HCT116 (cell line): ENCODE data around the gene NUMA1. TPM values are rescaled to one million over a fixed set of nuclear protein-coding genes. Genes with fewer than 3 reads are reported as not detected.

ENCODE experiments used
- ATAC-seq: fragments of 200-7000 bp; cut with Tn5 transposase; 2 replicates; pipeline ENCODE4 v1.9.1; 2020; ENCODE audit warnings: mild to moderate bottlenecking, moderate library complexity
- BruUV-seq: library from RNA; stranded (reverse); fragments of 400-500 nt; replicated peaks from 2 replicates; lab custom pipeline; 2021; lab: Mats Ljungman, UMichigan
- CTCF ChIA-PET: fragments of 300-600 bp; sonication (Branson Sonifier 250); formaldehyde crosslinking; loops from one replicate; lab custom pipeline; 2021; ENCODE audit warnings: antibody characterized with exemption; lab: Charles Lee
- POLR2A ChIA-PET: fragments of 300-600, 350-600 bp; sonication (Branson Sonifier 250); formaldehyde crosslinking; loops from one replicate; lab custom pipeline; 2021; ENCODE audit warnings: antibody characterized with exemption; lab: Charles Lee
- RAD21 ChIA-PET, 2 experiments: fragments of 300-600 bp; sonication (Branson Sonifier 250); formaldehyde crosslinking; loops; one replicate each; lab custom pipeline; 2023; ENCODE audit warnings: low total read pairs in 2 of 2; ENCODE audit not compliant: uncharacterized antibody in 2 of 2, unreplicated experiment in 2 of 2, low non-redundant PET in 1 of 2; lab: Charles Lee
- DNase-seq: peaks from one replicate; pipeline ENCODE4 v3.0.0-alpha.2; 2010; ENCODE audit warnings: low read depth, low spot score
- H2AFZ ChIP-seq: fragments of 200-600 bp; shearing (Covaris generic), sonication (generic); 2 replicates; pipeline ENCODE4 v1.6.1; 2017; ENCODE audit warnings: low read depth, mixed run types, mixed read lengths, antibody characterized with exemption, low read length; ENCODE audit not compliant: poor library complexity, severe bottlenecking
- H3K27ac ChIP-seq: 2 replicates; pipeline ENCODE4 v1.5.1; 2012; ENCODE audit warnings: low read depth, low read length
- H3K27me3 ChIP-seq: fragments of 200-600 bp; sonication (generic); 2 replicates; pipeline ENCODE4 v1.6.1; 2016; ENCODE audit warnings: mixed run types, low read length, mixed read lengths; ENCODE audit not compliant: insufficient read depth
- H3K36me3 ChIP-seq, 2 experiments: fragments of 200-500 bp in 1 of 2; fragments of 200-600 bp in 1 of 2; sonication (Bioruptor generic) in 1 of 2; sonication (generic) in 1 of 2; 2 replicates each; pipeline versions ENCODE4 v1.5.1 to v1.6.1; 2014 to 2016; ENCODE audit warnings: low read length in 2 of 2, inconsistent platforms in 1 of 2, mixed read lengths in 1 of 2, mixed run types in 1 of 2; ENCODE audit not compliant: insufficient read depth in 2 of 2, control insufficient read depth in 1 of 2
- H3K4me1 ChIP-seq, 2 experiments: fragments of 200-600 bp in 1 of 2; sonication (generic) in 1 of 2; 2 replicates each; pipeline versions ENCODE4 v1.5.1 to v1.6.1; 2012 to 2017; ENCODE audit warnings: low read length in 2 of 2, inconsistent platforms in 1 of 2, mild to moderate bottlenecking in 1 of 2, mixed read lengths in 1 of 2, mixed run types in 1 of 2, moderate library complexity in 1 of 2; ENCODE audit not compliant: insufficient read depth in 2 of 2, control insufficient read depth in 1 of 2
- H3K4me2 ChIP-seq: fragments of 200-600 bp; sonication (generic); 2 replicates; pipeline ENCODE4 v1.6.1; 2017; ENCODE audit warnings: mixed run types, low read length, mixed read lengths
- H3K4me3 ChIP-seq, 2 experiments: fragments of 200-600 bp in 1 of 2; sonication (generic) in 1 of 2; replicated peaks in 1 of 2; 2 replicates each; pipeline ENCODE4 v1.5.1; 2011 to 2016; ENCODE audit warnings: low read length in 2 of 2, control low read depth in 1 of 2, low read depth in 1 of 2, mild to moderate bottlenecking in 1 of 2, mixed read lengths in 1 of 2, mixed run types in 1 of 2
- H3K79me2 ChIP-seq: fragments of 200-600 bp; sonication (generic); 2 replicates; pipeline ENCODE4 v1.6.1; 2017; ENCODE audit warnings: mild to moderate bottlenecking, mixed run types, low read length, moderate library complexity, mixed read lengths; ENCODE audit not compliant: insufficient read depth
- H3K9ac ChIP-seq: fragments of 200-600 bp; sonication (generic); 2 replicates; pipeline ENCODE4 v1.6.1; 2016; ENCODE audit warnings: low read length, mixed read lengths
- H3K9me2 ChIP-seq: fragments of 200-600 bp; sonication (generic), shearing (Covaris generic); 2 replicates; pipeline ENCODE4 v1.6.1; 2017; ENCODE audit warnings: mixed run types, mild to moderate bottlenecking, moderate library complexity; ENCODE audit not compliant: insufficient read depth
- H3K9me3 ChIP-seq, 2 experiments: fragments of 200-500 bp in 1 of 2; fragments of 200-600 bp in 1 of 2; sonication (Bioruptor generic) in 1 of 2; sonication (generic) in 1 of 2; 2 replicates each; pipeline ENCODE4 v1.6.1; 2014 to 2017; ENCODE audit warnings: low read length in 2 of 2, mixed read lengths in 2 of 2, inconsistent platforms in 1 of 2, low read depth in 1 of 2, mild to moderate bottlenecking in 1 of 2, mixed run types in 1 of 2, moderate library complexity in 1 of 2; ENCODE audit not compliant: control insufficient read depth in 1 of 2, insufficient read depth in 1 of 2
- H4K20me1 ChIP-seq: fragments of 200-600 bp; sonication (generic), shearing (Covaris generic); 2 replicates; pipeline ENCODE4 v1.6.1; 2017; ENCODE audit warnings: mixed run types, mild to moderate bottlenecking, moderate library complexity; ENCODE audit not compliant: insufficient read depth
- CBX3 ChIP-seq: IDR thresholded peaks from 2 replicates; pipeline ENCODE4 v1.6.1; 2012; ENCODE audit warnings: low read depth
- EGR1 ChIP-seq: IDR thresholded peaks from 2 replicates; pipeline ENCODE4 v1.6.1; 2012; ENCODE audit warnings: low read depth
- ELF1 ChIP-seq: IDR thresholded peaks from 2 replicates; pipeline ENCODE4 v1.6.1; 2012; ENCODE audit warnings: low read depth, borderline replicate concordance
- EZH2 ChIP-seq: fragments of 200-600 bp; sonication (generic); IDR thresholded peaks from 2 replicates; pipeline ENCODE4 v1.6.1; 2017; ENCODE audit warnings: antibody characterized with exemption, mixed run types
- POLR2A ChIP-seq: IDR thresholded peaks from 2 replicates; pipeline ENCODE4 v1.7.0; 2011; ENCODE audit warnings: borderline replicate concordance; ENCODE audit not compliant: insufficient read depth, insufficient read length; ENCODE audit errors: extremely low read depth
- POLR2AphosphoS5 ChIP-seq: IDR thresholded peaks from 2 replicates; pipeline ENCODE4 v1.6.1; 2011; ENCODE audit warnings: mild to moderate bottlenecking, low read depth, low read length, moderate library complexity
- RAD21 ChIP-seq: IDR thresholded peaks from 2 replicates; pipeline ENCODE4 v1.6.1; 2012; ENCODE audit warnings: low read depth, mild to moderate bottlenecking
- SIN3A ChIP-seq: IDR thresholded peaks from 2 replicates; pipeline ENCODE4 v1.6.1; 2012; ENCODE audit warnings: low read depth
- SP1 ChIP-seq: IDR thresholded peaks from 2 replicates; pipeline ENCODE4 v1.6.1; 2012; ENCODE audit warnings: low read depth
- YY1 ChIP-seq: IDR thresholded peaks from 2 replicates; pipeline ENCODE4 v1.6.1; 2011; ENCODE audit warnings: low read length, low read depth, moderate library complexity, mild to moderate bottlenecking; ENCODE audit not compliant: insufficient replicate concordance; ENCODE audit errors: extremely low read depth
- intact Hi-C: fragments of 100-400 bp; cut with micrococcal nuclease; formaldehyde crosslinking; loops from 2 replicates; pipeline ENCODE4 v1.10.0; 2022
- total RNA-seq: library from RNA; stranded (reverse); gene quantifications from one replicate; pipeline ENCODE4 v1.2.1, GENCODE V29; 2021; ENCODE audit not compliant: unreplicated experiment
- TF ChIP-seq, protein P1 (sequence below): IDR thresholded peaks from 2 replicates; pipeline ENCODE4 v1.6.1; 2011; ENCODE audit warnings: mild to moderate bottlenecking, low read length, moderate library complexity; ENCODE audit not compliant: insufficient replicate concordance; ENCODE audit errors: extremely low read depth
- TF ChIP-seq, protein P2 (sequence below): IDR thresholded peaks from 2 replicates; pipeline ENCODE4 v1.6.1; 2012; ENCODE audit warnings: low read depth
- TF ChIP-seq, protein P3 (sequence below), 3 experiments: fragments of 200-600 bp in 1 of 3; sonication (generic) in 1 of 3; IDR thresholded peaks in 2 of 3; conservative IDR thresholded peaks in 1 of 3; 2 replicates each; pipeline ENCODE4 v1.5.1; 2012 to 2017; ENCODE audit warnings: low read depth in 2 of 3, low read length in 2 of 3, antibody characterized with exemption in 1 of 3, borderline replicate concordance in 1 of 3, control low read depth in 1 of 3, mild to moderate bottlenecking in 1 of 3, mixed read lengths in 1 of 3, mixed run types in 1 of 3, moderate library complexity in 1 of 3; ENCODE audit not compliant: insufficient read depth in 1 of 3

Gene NUMA1
- total RNA-seq, 1 experiment from 2014 or later, result 133 TPM

DNA sequence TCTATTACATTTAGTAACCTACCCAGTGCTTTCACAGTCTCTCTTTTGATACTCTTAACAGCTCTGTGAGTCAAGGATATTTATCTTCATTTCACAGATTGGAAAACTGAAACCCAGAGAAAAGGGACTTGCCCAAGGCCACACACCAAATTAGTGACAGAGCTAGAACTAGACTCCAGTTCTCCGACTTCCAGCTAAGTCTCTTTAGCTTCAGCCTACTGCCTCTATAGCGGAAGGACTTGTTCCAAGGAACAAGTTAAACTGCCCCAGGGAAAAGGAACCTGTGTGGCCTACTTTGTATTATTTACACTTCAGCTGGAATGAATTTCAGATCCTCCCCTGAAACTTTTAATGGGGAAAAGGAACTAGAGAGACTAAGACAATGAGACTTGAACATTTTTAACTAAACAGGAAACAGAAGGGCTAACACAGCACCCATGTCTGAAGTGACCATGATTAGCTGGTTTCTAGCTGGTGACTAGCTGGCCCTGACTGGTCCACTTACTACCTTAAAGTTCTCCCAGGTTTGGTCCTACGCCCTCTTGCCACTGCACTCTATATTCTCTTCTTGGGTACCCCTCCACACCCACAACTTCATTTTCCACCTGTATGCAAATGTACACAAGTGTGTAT, 1.6 kb upstream of the NUMA1 start:
- Histone ChIP-seq H3K27ac (no peak overlapping the region), H3K4me1 (peaks cover 2 to 27% of the 10 kb centered on the region in 2 experiments; a peak in 3 of 4 replicates), H3K9ac (no peak overlapping the region), H4K20me1 (no peaks in the 10 kb centered on the region; the same call in 1 of the 2 replicates), H3K9me2 (no peaks in the 10 kb centered on the region), H3K4me3 (no peak overlapping the region), H3K36me3 (no peaks in the 10 kb centered on the region), H3K9me3 (no peaks in the 10 kb centered on the region), H2AFZ (no peak overlapping the region), H3K4me2 (peak overlapping the region; percentile 90), H3K27me3 (no peaks in the 10 kb centered on the region), H3K79me2 (peaks cover 32% of the 10 kb centered on the region)
- ChIA-PET CTCF (interaction anchor here (1.8 kb wide), 1 partner anchor 57 kb away, joined by 6 read pairs; no protein-coding TSS in a partner anchor), POLR2A (interaction anchor here (0.9 kb wide), 1 partner anchor 60 kb away, joined by 4 read pairs; no protein-coding TSS in a partner anchor), RAD21 (no interaction called here)
- no TSS peak for BruUV-seq
- TF ChIP-seq POLR2A (no peak), RAD21 (no peak), EZH2 (no peak), SP1 (no peak), ELF1 (no peak), EGR1 (no peak), YY1 (no peak), CBX3 (no peak), SIN3A (no peak), POLR2AphosphoS5 (no peak)
- TF ChIP-seq, protein P1, sequence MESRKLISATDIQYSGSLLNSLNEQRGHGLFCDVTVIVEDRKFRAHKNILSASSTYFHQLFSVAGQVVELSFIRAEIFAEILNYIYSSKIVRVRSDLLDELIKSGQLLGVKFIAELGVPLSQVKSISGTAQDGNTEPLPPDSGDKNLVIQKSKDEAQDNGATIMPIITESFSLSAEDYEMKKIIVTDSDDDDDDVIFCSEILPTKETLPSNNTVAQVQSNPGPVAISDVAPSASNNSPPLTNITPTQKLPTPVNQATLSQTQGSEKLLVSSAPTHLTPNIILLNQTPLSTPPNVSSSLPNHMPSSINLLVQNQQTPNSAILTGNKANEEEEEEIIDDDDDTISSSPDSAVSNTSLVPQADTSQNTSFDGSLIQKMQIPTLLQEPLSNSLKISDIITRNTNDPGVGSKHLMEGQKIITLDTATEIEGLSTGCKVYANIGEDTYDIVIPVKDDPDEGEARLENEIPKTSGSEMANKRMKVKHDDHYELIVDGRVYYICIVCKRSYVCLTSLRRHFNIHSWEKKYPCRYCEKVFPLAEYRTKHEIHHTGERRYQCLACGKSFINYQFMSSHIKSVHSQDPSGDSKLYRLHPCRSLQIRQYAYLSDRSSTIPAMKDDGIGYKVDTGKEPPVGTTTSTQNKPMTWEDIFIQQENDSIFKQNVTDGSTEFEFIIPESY, result no peak
- TF ChIP-seq, protein P2, sequence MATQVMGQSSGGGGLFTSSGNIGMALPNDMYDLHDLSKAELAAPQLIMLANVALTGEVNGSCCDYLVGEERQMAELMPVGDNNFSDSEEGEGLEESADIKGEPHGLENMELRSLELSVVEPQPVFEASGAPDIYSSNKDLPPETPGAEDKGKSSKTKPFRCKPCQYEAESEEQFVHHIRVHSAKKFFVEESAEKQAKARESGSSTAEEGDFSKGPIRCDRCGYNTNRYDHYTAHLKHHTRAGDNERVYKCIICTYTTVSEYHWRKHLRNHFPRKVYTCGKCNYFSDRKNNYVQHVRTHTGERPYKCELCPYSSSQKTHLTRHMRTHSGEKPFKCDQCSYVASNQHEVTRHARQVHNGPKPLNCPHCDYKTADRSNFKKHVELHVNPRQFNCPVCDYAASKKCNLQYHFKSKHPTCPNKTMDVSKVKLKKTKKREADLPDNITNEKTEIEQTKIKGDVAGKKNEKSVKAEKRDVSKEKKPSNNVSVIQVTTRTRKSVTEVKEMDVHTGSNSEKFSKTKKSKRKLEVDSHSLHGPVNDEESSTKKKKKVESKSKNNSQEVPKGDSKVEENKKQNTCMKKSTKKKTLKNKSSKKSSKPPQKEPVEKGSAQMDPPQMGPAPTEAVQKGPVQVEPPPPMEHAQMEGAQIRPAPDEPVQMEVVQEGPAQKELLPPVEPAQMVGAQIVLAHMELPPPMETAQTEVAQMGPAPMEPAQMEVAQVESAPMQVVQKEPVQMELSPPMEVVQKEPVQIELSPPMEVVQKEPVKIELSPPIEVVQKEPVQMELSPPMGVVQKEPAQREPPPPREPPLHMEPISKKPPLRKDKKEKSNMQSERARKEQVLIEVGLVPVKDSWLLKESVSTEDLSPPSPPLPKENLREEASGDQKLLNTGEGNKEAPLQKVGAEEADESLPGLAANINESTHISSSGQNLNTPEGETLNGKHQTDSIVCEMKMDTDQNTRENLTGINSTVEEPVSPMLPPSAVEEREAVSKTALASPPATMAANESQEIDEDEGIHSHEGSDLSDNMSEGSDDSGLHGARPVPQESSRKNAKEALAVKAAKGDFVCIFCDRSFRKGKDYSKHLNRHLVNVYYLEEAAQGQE, result no peak
- TF ChIP-seq, protein P3, sequence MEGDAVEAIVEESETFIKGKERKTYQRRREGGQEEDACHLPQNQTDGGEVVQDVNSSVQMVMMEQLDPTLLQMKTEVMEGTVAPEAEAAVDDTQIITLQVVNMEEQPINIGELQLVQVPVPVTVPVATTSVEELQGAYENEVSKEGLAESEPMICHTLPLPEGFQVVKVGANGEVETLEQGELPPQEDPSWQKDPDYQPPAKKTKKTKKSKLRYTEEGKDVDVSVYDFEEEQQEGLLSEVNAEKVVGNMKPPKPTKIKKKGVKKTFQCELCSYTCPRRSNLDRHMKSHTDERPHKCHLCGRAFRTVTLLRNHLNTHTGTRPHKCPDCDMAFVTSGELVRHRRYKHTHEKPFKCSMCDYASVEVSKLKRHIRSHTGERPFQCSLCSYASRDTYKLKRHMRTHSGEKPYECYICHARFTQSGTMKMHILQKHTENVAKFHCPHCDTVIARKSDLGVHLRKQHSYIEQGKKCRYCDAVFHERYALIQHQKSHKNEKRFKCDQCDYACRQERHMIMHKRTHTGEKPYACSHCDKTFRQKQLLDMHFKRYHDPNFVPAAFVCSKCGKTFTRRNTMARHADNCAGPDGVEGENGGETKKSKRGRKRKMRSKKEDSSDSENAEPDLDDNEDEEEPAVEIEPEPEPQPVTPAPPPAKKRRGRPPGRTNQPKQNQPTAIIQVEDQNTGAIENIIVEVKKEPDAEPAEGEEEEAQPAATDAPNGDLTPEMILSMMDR (IDR thresholded peaks at IDR 0.05 in 2 of 3, conservative IDR thresholded peaks at IDR 0.05 in 1 of 3; ENCODE audit: borderline replicate concordance in 1 of 3, insufficient read depth in 1 of 3, low read depth in 2 of 3, low read length in 2 of 3), result no peak
- intact Hi-C loops, result no loop called here
- DNase-seq (no peak), ATAC-seq (no peak)
